A549 treated with dexamethasone at 1 μM for 4 hours (cell line): ENCODE measurements around the gene SNTB2. TPM values are rescaled to one million over a fixed set of nuclear protein-coding genes. Genes with fewer than 3 reads are reported as not detected.

Experiments used
- total RNA-seq: library from RNA; stranded (reverse); fragments of 200-300 nt; extraction: Qiagen RNA extraction; gene quantifications from 5 replicates; pipeline ENCODE4 v1.2.3, GENCODE V29; 2022

SNTB2 gene
- total RNA-seq: 6.3 to 11.1 TPM (median 9.3 TPM) in 5 replicates

DNA sequence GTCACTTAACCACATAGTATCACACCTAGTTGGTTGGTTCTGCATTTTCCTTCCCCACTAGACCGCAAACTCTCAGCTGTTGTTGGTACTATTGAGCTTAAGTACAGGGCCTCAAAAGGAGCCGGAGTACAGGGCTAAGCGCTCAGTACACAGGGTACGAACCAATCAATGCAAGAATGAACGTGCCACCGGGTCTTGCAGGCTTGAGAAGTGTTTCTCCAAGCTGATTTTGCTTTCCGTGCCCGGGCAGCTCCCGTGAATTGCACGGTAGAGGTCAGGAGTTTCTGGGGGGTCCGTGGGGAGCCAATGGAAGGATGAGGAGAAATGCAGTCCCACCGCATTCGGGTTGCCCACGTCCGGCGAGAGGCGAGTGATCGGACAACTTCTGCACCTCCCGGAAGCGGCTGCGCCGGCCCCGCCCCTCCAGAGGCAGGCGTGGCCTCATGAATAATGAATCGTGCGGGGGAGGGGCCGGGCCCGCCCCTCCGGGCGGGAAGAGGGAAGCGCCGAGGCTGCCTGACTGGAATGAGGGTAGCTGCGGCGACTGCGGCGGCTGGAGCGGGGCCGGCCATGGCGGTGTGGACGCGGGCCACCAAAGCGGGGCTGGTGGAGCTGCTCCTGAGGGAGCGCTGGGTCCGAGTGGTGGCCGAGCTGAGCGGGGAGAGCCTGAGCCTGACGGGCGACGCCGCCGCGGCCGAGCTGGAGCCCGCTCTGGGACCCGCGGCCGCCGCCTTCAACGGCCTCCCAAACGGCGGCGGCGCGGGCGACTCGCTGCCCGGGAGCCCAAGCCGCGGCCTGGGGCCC is at the start of gene SNTB2:
Gene SNTB2 (plus strand): TSS at position 523 of the 804 bp plus-strand sequence. CDS start 3 bp downstream, at position 526.

DNA sequence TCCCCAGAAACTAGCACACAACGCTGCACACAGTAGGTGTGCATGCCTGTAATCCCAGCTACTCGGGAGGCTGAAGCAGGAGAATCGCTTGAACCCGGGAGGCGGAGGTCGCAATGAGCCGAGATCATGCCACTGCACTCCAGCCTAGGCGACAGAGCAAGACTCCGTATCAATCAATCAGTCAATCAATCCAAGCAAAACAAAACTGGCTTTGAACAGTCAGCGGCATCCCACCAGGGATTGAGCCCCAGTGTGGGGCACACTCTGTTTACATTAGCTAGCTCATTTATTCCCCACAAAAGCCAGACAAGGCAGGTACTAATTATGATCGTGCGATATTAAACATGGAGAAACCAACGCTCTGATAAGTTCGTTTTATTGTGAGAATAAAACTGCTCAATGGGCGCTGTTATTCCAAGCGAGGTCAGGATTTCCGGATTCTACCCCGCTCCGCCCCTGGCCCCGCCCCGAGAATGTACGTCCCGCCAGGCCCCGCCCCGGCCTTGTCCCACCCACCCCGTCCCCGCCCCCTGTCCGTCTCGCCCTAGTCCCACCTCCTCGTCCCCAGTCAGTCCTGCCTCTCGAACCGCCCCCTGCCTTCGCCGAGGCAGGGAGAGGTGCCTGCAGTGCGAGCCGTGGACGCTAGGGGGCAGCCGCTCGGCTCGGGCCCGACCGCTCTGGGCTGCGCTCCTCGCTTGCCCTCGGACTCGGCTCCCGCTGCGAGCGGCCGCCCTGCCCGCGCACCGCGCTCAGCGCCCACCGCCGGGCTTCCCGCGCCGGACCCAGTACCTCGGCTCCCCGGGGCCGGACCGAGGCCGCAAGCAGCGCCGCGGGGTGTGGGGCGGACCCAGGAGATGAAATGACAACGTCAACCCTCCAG is 123.9 kb downstream of the SNTB2 start, which contains the start of gene VPS4A:
Gene VPS4A (plus strand): TSS at position 698 of the 880 bp plus-strand sequence. CDS start 162 bp downstream, at position 860.

DNA sequence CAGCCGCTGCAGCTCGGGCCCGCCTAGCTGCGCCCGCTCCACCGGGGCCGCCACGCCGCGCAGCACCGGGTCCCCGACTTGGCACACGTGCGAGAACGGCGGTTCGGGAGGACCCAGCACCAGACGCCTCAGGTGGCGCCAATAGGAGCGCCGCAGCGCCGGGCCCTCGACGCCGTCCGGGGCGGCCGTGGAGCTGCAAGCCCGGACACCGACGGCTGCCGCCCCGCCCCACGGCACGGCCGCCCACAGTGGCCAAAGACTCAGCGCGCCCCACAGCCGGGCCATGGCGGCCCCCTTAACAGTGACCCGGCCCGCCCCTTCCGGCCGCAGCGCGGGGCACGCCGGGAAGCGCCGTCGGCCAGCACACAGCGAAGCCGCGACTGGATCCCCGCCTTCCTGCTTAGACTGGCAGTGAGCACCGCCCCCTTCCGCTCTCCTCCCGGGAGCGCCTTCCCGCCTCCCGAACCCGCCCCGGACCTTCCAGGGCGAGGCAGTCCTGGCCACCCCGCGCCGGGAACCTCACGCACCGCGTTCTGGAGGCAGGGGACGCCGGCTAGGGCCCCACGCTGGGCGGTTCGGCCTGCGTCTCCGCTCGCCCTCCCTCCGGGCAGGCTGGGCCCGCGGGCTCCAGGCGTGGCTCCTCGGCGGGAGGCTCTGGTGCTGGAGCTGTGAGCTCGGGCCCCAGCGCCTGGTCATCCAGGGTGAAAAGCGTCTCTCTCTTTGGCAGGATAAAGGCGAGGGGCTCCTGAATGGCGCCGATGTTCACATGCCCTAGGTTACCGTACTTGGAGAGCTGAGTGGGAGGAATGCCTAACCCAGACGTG is 143.5 kb downstream of the SNTB2 start, which contains the start of gene PDF:
Gene PDF (minus strand): TSS at position 303 of the 824 bp plus-strand sequence. CDS start 18 bp downstream, at position 285.

DNA sequence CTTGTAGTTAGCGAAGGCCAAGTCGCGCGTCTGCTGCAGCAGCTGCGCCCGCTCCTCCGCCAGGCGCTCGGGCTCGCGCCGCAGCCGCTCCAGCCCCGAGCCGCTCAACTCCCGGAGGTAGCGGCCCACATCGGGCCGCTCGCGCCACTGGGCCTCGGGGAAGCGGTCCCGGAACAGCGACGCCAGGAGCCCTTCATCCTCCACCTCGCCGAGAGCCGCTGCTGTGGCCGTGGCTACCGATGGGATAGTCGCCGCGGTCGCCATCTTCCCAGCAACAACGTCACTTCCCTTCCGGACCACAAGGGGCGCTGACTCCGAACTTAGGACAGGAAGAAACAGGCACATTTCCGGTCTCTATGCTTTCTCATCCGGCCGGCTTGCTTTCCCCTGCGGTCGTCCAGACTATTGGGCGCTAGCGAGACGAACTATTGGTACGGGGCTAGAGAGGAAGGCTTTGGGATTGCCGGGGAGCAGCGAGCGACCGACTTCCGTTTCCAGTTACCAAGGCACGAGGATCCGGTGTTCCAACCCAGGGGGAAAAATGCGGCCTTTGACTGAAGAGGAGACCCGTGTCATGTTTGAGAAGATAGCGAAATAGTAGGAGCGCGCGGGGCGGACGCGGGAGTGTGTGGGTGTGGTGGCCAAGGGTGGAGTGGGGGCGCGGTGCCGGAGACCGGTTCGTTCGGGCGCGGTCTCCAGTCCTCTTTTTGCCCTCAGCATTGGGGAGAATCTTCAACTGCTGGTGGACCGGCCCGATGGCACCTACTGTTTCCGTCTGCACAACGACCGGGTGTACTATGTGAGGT is 152.5 kb downstream of the SNTB2 start, which contains the start of the genes COG8 and NIP7:
Gene COG8 (minus strand): TSS at position 276 of the 806 bp plus-strand sequence. CDS start 12 bp downstream, at position 264.
Gene NIP7 (plus strand): TSS at position 484 of the 806 bp plus-strand sequence. CDS start 58 bp downstream, at position 542.

DNA sequence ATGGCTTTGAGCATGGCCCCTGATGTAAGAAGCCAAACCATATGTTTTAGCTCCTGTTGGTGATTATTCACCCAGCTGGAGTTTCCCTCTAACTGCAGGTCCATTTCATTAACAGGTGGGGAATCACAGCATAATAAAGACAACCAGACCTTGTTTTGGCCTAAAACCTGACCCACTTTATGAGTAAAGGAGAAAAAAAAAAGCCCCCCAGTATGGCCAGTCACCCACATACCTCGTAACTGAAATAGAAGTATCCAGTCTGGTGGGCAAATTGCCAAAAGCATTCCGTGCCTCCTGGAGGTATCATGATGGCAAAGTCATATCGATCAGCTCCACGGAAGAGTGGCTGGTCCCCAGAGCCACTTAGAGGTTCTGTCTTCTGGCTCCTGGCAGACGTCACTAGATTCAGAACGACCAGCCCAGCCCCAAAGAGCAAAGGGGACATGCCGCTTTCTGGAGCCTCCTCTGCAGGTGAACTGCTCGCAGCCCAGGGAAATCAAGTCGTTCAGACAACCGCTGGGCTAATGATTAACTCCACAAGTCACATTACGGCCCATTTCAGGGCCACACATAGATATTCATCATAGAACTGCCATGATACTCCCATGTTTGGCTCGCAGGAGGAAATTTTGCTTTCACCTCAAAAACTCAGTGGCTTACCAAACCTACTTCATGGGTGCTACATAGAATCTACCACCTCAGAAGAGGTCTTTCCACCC is 164.5 kb downstream of the SNTB2 start, which contains the start of gene TMED6:
Gene TMED6 (minus strand): TSS at position 478 of the 719 bp plus-strand sequence. CDS start 33 bp downstream, at position 445.

Other genes starting within 250 kb of the SNTB2 start
- 32.7 to 48.6 TPM (median 44.3 TPM) in 5 replicates for gene HAS3, start 81.5 kb upstream of the SNTB2 start, total RNA-seq
- gene CHTF8, start 54.6 kb upstream of the SNTB2 start, total RNA-seq: 105 to 129 TPM (median 124 TPM) in 5 replicates
- gene UTP4, start 54.5 kb upstream of the SNTB2 start, total RNA-seq: 77.6 to 85.0 TPM (median 83.4 TPM) in 5 replicates
- 29.3 to 35.9 TPM (median 33.7 TPM) in 5 replicates for gene VPS4A, start 124.2 kb downstream of the SNTB2 start, total RNA-seq
- gene PDF, start 143.4 kb downstream of the SNTB2 start, total RNA-seq: 19.2 to 34.1 TPM (median 32.2 TPM) in 5 replicates
- 19.0 to 28.0 TPM (median 27.3 TPM) in 5 replicates for gene COG8, start 152.4 kb downstream of the SNTB2 start, total RNA-seq
- 56.2 to 68.7 TPM (median 57.0 TPM) in 5 replicates for gene NIP7, start 152.6 kb downstream of the SNTB2 start, total RNA-seq
- 0.08 TPM in 1 of 5 replicates, not detected in the others for gene TMED6, start 164.6 kb downstream of the SNTB2 start, total RNA-seq
- gene TERF2, start 198.8 kb downstream of the SNTB2 start, total RNA-seq: 21.0 to 25.4 TPM (median 23.2 TPM) in 5 replicates
- gene CYB5B, start 237.5 kb downstream of the SNTB2 start, total RNA-seq: 207 to 236 TPM (median 216 TPM) in 5 replicates